Endometrium (tissue), 2 donors: Measurements from ENCODE around the gene OSBPL6.

ENCODE experiments used
- FAIRE-seq: peaks from 2 replicates; lab custom pipeline; 2012; peaks lifted over from hg19 to GRCh38; lab: Jason Lieb, UNC
- donor health status: control.
- donor health status: control.

OSBPL6 gene

GRCh38 chr2:178448968-178449661 is 254.8 kb downstream of the OSBPL6 start:
- FAIRE-seq: no peak

- FAIRE-seq: no peak
Observed at GRCh38 chr2:178449700-178450523, 255.6 kb downstream of the OSBPL6 start.

GRCh38 chr2:178450524-178450773 is 256.1 kb downstream of the OSBPL6 start:
- FAIRE-seq: no peak

- FAIRE-seq: peak; percentile 54
Observed at GRCh38 chr2:178450774-178451525, 256.6 kb downstream of the OSBPL6 start, which contains the start of the genes PJVK and PRKRA. PJVK (plus strand) TSS chr2:178451378; CDS start chr2:178453410, 2,032 bp downstream. PRKRA (minus strand) TSS chr2:178451175; CDS start chr2:178451030, 145 bp downstream.

GRCh38 chr2:178452334-178452733 is 258.0 kb downstream of the OSBPL6 start:
- no peak for FAIRE-seq
